GM12801 (cell line): Measurements from ENCODE around the gene SOAT1.

ENCODE experiments used
- TF ChIP-seq, protein P1 (sequence below): IDR thresholded peaks from one replicate; pipeline ENCODE4 v1.5.1; 2011; ENCODE audit warnings: control low read depth; ENCODE audit not compliant: insufficient read length; ENCODE audit errors: extremely low read depth

The SOAT1 gene

DNA sequence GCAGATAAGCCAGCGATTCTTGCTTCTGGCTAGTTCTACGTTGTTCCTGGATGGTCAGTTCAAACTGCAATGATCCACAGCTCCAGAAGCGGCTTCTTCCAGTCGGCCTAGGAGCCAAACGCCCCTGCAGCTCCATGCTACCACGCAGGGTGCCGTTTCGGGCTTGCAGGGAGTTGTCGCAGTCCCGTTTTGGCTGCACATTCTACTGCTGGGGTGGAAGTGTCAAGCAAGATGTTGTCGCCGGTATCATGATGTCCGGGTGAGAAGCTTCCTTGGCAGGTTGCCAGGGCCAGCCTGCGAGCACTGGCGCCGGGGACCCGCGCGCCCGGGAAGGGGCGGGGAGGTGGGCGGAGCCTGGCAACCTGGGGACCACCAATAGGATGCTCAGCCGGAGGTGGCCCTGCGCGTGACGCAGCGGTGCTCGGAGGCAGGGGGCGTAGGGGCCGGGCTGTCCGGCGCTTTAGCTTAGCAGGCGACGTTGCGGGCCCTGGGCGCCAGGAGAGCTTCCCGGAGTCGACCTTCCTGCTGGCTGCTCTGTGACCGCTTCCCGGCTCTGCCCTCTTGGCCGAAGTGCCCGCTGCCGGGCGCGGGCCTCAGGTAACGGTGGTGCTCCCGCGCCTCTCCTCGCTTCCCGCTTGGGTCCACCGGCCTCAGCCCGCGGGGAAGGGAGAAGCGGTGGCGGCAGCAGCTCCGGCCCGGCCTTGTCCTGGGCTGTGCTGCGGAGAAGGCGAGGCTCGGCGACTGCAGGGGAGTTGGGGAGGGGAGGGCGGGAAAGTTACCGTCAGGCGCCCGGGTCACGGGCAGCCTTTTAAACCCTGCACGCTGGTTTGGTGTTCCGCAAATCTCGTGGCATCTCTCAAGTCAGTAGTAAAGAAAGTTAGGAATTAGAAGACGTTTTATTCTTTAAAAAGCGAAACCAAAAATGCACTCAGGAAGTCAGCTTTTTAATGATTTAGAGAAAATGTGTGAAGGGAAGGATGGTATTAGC, at the start of gene SOAT1:
Gene SOAT1 (plus strand): TSS at position 458 of the 988 bp plus-strand sequence. CDS start 8,888 bp downstream, outside the sequence.
- TF ChIP-seq, protein P1, sequence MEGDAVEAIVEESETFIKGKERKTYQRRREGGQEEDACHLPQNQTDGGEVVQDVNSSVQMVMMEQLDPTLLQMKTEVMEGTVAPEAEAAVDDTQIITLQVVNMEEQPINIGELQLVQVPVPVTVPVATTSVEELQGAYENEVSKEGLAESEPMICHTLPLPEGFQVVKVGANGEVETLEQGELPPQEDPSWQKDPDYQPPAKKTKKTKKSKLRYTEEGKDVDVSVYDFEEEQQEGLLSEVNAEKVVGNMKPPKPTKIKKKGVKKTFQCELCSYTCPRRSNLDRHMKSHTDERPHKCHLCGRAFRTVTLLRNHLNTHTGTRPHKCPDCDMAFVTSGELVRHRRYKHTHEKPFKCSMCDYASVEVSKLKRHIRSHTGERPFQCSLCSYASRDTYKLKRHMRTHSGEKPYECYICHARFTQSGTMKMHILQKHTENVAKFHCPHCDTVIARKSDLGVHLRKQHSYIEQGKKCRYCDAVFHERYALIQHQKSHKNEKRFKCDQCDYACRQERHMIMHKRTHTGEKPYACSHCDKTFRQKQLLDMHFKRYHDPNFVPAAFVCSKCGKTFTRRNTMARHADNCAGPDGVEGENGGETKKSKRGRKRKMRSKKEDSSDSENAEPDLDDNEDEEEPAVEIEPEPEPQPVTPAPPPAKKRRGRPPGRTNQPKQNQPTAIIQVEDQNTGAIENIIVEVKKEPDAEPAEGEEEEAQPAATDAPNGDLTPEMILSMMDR: no peak

DNA sequence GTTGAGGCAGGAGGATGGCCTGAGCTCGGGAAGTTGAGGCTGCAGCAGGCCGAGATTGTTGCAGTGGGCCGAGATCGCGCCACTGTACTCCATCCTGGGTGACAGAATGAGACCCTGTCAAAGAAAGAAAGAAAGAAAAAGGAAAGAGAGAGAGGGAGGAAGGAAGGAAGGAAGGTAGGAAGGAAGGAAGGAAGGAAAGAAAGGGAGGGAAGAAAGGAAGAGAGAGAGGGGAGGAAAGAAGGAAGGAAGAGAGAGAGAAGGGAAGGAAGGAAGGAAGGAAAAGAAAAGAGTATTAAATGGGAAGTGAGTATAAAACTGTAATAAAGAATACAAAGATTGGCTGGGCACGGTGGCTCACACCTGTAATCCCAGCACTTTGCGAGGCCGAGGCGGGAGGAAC, 45.7 kb upstream of the SOAT1 start:
- TF ChIP-seq, protein P1: no peak

DNA sequence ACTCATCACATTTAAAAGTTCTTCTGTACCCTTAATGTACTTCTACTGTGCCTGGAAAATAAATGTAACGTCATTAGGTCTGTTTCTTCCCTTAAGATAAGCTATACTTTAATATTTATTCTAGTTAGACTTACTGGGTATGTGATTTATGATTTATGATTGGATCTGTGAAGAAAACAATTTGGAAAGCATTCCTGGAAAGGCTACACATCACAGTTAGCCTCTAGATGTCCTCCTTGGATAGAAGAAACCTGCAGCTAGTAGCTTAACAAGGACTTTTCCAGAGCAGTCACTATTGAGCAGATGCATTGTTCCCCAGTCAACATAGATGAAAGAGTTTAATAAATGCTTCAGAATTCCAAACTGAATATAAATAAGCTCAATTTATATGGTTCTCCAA, 41.9 kb upstream of the SOAT1 start:
- TF ChIP-seq, protein P1: no peak

DNA sequence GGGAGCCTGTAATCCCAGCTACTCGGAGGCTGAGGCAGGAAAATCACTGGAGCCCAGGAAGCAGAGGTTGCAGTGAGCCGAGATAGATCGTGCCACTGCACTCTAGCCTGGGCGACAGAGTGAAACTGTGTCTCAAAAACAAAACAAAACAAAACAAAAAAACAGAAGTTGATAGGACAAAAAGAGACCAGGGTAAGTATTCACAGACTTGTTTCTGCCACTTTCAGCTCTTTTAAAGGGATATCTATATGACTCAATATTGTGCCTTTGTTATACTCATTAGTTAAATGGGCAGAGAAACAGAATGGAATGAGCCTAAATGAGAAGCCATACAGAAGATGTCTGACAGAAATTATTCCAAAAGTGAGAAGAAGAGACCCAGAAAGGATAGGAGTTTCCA, 41.0 kb upstream of the SOAT1 start:
- TF ChIP-seq, protein P1: no peak

DNA sequence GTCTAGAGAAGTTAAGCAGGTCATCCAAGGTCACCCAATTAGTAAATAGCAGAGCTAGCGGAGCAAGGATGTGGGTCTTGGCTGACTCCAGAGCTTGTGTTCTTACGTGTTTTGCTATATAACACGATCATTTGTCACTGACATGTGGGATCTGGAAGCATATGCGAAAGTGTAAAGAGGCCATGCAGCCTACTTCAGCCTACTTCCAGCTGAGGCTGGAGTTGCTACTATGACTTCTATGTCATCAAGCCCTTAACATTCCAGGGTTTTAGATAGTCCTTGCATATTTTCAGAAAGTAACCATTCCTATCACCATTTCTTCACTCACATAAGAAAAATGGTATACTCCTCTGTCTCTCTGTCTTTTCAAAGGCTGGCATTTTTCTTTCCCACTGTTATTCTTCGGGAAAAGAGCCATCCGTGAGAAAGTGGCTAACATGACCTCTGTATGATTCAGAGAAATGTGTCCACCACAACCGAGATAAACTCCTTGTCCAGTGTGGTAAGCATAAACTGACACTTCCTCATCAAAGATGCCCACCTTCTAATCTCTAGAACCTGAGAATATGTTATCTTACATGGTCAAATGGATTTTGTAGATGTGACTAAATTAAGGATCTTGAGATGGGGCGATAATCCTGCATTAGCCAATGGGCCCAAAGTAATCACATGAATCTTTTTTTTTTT, 40.2 kb upstream of the SOAT1 start:
- TF ChIP-seq, protein P1: no peak

DNA sequence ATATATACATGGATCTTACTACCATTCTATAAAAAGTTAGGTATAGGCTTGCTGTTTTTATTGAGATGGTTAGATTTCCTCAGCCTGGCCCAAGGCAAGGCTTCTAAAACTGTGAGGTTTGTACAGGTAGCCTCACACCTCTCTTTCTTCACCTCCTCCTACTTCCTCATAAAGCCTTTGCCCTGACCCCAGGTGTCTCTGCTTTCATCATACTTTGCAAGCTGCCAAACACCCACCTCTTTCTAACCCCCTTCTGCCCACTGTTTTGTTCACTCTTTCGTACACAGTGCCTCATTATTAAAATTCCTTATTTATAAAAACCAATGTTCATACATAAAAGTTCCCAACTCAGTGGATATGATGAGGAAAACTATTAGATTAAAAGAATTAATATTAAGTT, 31.4 kb upstream of the SOAT1 start:
- TF ChIP-seq, protein P1: no peak

DNA sequence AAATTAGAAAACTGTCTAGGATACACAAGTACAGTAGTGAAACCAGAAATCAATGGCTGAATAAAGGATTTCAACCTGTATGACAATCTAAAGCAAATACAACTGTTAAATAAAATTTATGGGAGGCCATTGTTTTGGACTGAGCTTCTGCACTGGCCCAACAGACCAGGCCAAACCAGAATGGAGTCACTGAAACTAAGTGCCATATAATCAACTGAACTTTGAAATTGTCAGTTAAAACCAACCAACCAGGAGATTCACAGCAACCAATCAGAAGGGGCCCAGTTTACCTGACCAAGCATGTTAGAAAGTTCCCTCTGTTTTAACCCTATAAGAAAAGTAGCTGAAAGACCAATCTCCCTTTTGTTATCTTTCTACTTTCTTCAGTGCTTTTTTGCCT, 30.5 kb upstream of the SOAT1 start:
- TF ChIP-seq, protein P1: no peak
